Endothelial cell of umbilical vein (primary cell): ENCODE measurements around the gene EVC2. TPM values are rescaled to one million over a fixed set of nuclear protein-coding genes. Genes with fewer than 3 reads are reported as not detected.

Source experiments
- BruUV-seq: library from RNA; stranded (reverse); fragments of 400-500 nt; replicated peaks from 2 replicates; lab custom pipeline; 2021; lab: Mats Ljungman, UMichigan
- CTCF ChIA-PET: fragments of 300-600, 350-600 bp; sonication (Branson Sonifier 250); formaldehyde crosslinking; loops from one replicate; lab custom pipeline; 2021; ENCODE audit warnings: antibody characterized with exemption, inconsistent platforms; lab: Charles Lee
- POLR2A ChIA-PET: fragments of 300-600, 350-600 bp; sonication (Branson Sonifier 250); formaldehyde crosslinking; loops from one replicate; lab custom pipeline; 2021; ENCODE audit warnings: antibody characterized with exemption, inconsistent platforms; lab: Charles Lee
- DNase-seq: peaks from one replicate; pipeline ENCODE4 v3.0.0-alpha.2; 2011; ENCODE audit warnings: low read depth, low spot score
- FAIRE-seq: peaks from 2 replicates; lab custom pipeline; 2011; peaks lifted over from hg19 to GRCh38; lab: Jason Lieb, UNC
- H2AFZ ChIP-seq: 2 replicates; pipeline ENCODE4 v1.6.0; 2012; ENCODE audit warnings: low read depth, low read length, control low read depth, inconsistent platforms
- H3K27ac ChIP-seq: 2 replicates; pipeline ENCODE4 v1.5.1; 2011; ENCODE audit warnings: low read depth, mild to moderate bottlenecking, control low read depth, low read length, moderate library complexity; ENCODE audit not compliant: insufficient read depth
- H3K27me3 ChIP-seq, 2 experiments: 2 replicates each; pipeline versions ENCODE4 v1.6.0 to v1.6.1; 2011; ENCODE audit warnings: low read length in 2 of 2, mixed read lengths in 1 of 2; ENCODE audit not compliant: control insufficient read depth in 2 of 2, insufficient read depth in 2 of 2
- H3K36me3 ChIP-seq, 2 experiments: 2 replicates in 1 of 2; 3 replicates in 1 of 2; pipeline ENCODE4 v1.5.1; 2011; ENCODE audit warnings: low read length in 2 of 2, mild to moderate bottlenecking in 1 of 2, moderate library complexity in 1 of 2; ENCODE audit not compliant: control insufficient read depth in 2 of 2, insufficient read depth in 2 of 2; ENCODE audit errors: extremely low read depth in 1 of 2
- H3K4me1 ChIP-seq: 3 replicates; pipeline ENCODE4 v1.5.1; 2011; ENCODE audit warnings: mild to moderate bottlenecking, low read length; ENCODE audit not compliant: control insufficient read depth, insufficient read depth; ENCODE audit errors: extremely low read depth
- H3K4me2 ChIP-seq: 2 replicates; pipeline ENCODE4 v1.6.1; 2011; ENCODE audit warnings: low read length, control low read depth, mixed read lengths; ENCODE audit not compliant: insufficient read depth
- H3K4me3 ChIP-seq, 3 experiments: fragments of 200-600 bp in 1 of 3; sonication (generic), shearing (Covaris generic) in 1 of 3; replicated peaks in 1 of 3; 2 replicates each; pipeline ENCODE4 v1.5.1; 2011 to 2016; ENCODE audit warnings: control low read depth in 3 of 3, low read length in 3 of 3, mild to moderate bottlenecking in 2 of 3, inconsistent platforms in 1 of 3, low read depth in 1 of 3, moderate library complexity in 1 of 3; ENCODE audit not compliant: insufficient read depth in 1 of 3
- H3K79me2 ChIP-seq: 2 replicates; pipeline ENCODE4 v1.6.0; 2012; ENCODE audit warnings: low read length, inconsistent platforms; ENCODE audit not compliant: control insufficient read depth, insufficient read depth
- H3K9ac ChIP-seq: replicated peaks from 2 replicates; pipeline ENCODE3; 2011; ENCODE audit warnings: low read length, control low read depth; ENCODE audit not compliant: insufficient read depth; ENCODE audit errors: extremely low read depth
- H3K9me1 ChIP-seq: replicated peaks from 3 replicates; pipeline ENCODE4 v1.6.0; 2011; ENCODE audit warnings: mild to moderate bottlenecking, low read length; ENCODE audit not compliant: control insufficient read depth, insufficient read depth; ENCODE audit errors: extremely low read depth
- H3K9me3 ChIP-seq: replicated peaks from 2 replicates; pipeline ENCODE4 v1.5.1; 2012; ENCODE audit warnings: low read length, inconsistent platforms; ENCODE audit not compliant: control insufficient read depth, insufficient read depth
- H4K20me1 ChIP-seq: replicated peaks from 2 replicates; pipeline ENCODE3; 2011; ENCODE audit warnings: mild to moderate bottlenecking, low read length; ENCODE audit not compliant: control insufficient read depth, insufficient read depth; ENCODE audit errors: extremely low read depth
- CTCF ChIP-seq, 2 donors: IDR thresholded peaks; 1 replicate in 1 of 2; 2 replicates in 1 of 2; pipeline ENCODE4 v1.5.1; 2011; ENCODE audit warnings: low read length in 2 of 2, mild to moderate bottlenecking in 2 of 2, moderate library complexity in 2 of 2, control low read depth in 1 of 2, inconsistent platforms in 1 of 2, low read depth in 1 of 2; ENCODE audit not compliant: insufficient read depth in 1 of 2; ENCODE audit errors: extremely low read depth in 1 of 2
- EZH2 ChIP-seq: IDR thresholded peaks from 2 replicates; pipeline ENCODE4 v1.6.1; 2012; ENCODE audit warnings: borderline replicate concordance, low read depth, mild to moderate bottlenecking, moderate library complexity, low read length, inconsistent platforms; ENCODE audit not compliant: severe bottlenecking
- FOS ChIP-seq: IDR thresholded peaks from 2 replicates; pipeline ENCODE4 v1.6.1; 2011; ENCODE audit warnings: mild to moderate bottlenecking, low read length, moderate library complexity, borderline replicate concordance; ENCODE audit not compliant: insufficient read depth
- GATA2 ChIP-seq: IDR thresholded peaks from 2 replicates; pipeline ENCODE4 v1.7.0; 2011; ENCODE audit warnings: low read depth, mild to moderate bottlenecking, moderate library complexity, mixed read lengths, low read length; ENCODE audit not compliant: insufficient read length, insufficient read depth
- MAX ChIP-seq: IDR thresholded peaks from 2 replicates; pipeline ENCODE4 v1.6.1; 2011; ENCODE audit not compliant: insufficient read depth, insufficient read length
- POLR2A ChIP-seq: IDR thresholded peaks from 2 replicates; pipeline ENCODE4 v1.6.1; 2012; ENCODE audit warnings: low read depth, mild to moderate bottlenecking, control low read depth, low read length
- POLR2AphosphoS5 ChIP-seq: IDR thresholded peaks from 2 replicates; pipeline ENCODE4 v1.6.1; 2012; ENCODE audit warnings: low read depth, mild to moderate bottlenecking, control low read depth, low read length, moderate library complexity; ENCODE audit not compliant: insufficient read depth
- dilution Hi-C: fragments of 300-500 bp; cut with MboI; formaldehyde crosslinking; loops from one replicate; pipeline ENCODE4 v1.15.0; 2019; ENCODE audit warnings: low sequenced_read_pairs; ENCODE audit not compliant: extremely low pct_ligation_motif_present
- intact Hi-C: fragments of 100-400 bp; cut with micrococcal nuclease; formaldehyde crosslinking; loops from one replicate; pipeline ENCODE4 v1.10.0; 2022
- polyA plus RNA-seq, 4 experiments: library from polyadenylated mRNA; depleted of rRNA in 3 of 4; stranded (reverse) in 3 of 4; unstranded in 1 of 4; fragments of >200 nt; gene quantifications; 2 replicates each; pipeline versions ENCODE4 v1.2.1 to v1.2.3, GENCODE V29; 2011 to 2012; ENCODE audit warnings: missing spikeins in 1 of 4
- total RNA-seq: library from RNA; stranded (reverse); gene quantifications from 2 replicates; pipeline ENCODE4 v1.2.3, GENCODE V29; 2021

Gene EVC2
- total and polyA plus RNA-seq, 2 donors (not counting 3 experiments of a cell fraction or from before 2014, with no cell fraction given): 1.7 to 8.8 TPM

- DNase-seq (no peak), FAIRE-seq (no peak)
- no peaks in the 10 kb centered on the region for H3K9me1 ChIP-seq
- TF ChIP-seq POLR2AphosphoS5: no peak
- TF ChIP-seq EZH2: no peak
- no peak for TF ChIP-seq GATA2
- no peak for TF ChIP-seq FOS
- TF ChIP-seq POLR2A: no peak
- no peak for TF ChIP-seq MAX
- no peak for TF ChIP-seq CTCF (IDR thresholded peaks at IDR 0.05; ENCODE audit: extremely low read depth in 1 of 2, insufficient read depth in 1 of 2, low read depth in 1 of 2, low read length in 2 of 2)
- H3K79me2 ChIP-seq: no peaks in the 10 kb centered on the region
- no peak overlapping the region for H3K27ac ChIP-seq
- dilution Hi-C loops (no loop called here), intact Hi-C loops (no loop called here)
- CTCF ChIA-PET: no interaction called here
- no peaks in the 10 kb centered on the region for H4K20me1 ChIP-seq
- H3K4me3 ChIP-seq: no peak overlapping the region
- no peaks in the 10 kb centered on the region for H3K9me3 ChIP-seq
- no peak overlapping the region for H3K9ac ChIP-seq
- no TSS peak for BruUV-seq
- H2AFZ ChIP-seq: no peak overlapping the region
- POLR2A ChIA-PET: no interaction called here
- H3K27me3 ChIP-seq: no peaks in the 10 kb centered on the region
- H3K36me3 ChIP-seq: peaks cover 0 to 7% of the 10 kb centered on the region in 2 experiments
- H3K4me1 ChIP-seq: no peaks in the 10 kb centered on the region
- H3K4me2 ChIP-seq: no peak overlapping the region
These were observed 6.4 kb downstream of the EVC2 start for GRCh38 chr4:5701971-5702370.
